HepG2 (cell line): Measurements from ENCODE around the gene C1QTNF12. TPM values are rescaled to one million over a fixed set of nuclear protein-coding genes. Genes with fewer than 3 reads are reported as not detected.

Experiments used
- ATAC-seq: fragments of 200-7000 bp; cut with Tn5 transposase; 3 replicates; pipeline ENCODE4 v1.9.1; 2020; ENCODE audit warnings: mild to moderate bottlenecking, moderate library complexity
- BruUV-seq: library from RNA; stranded (reverse); fragments of 400-500 nt; replicated peaks from 2 replicates; lab custom pipeline; 2021; lab: Mats Ljungman, UMichigan
- CTCF ChIA-PET: fragments of 300-600 bp; formaldehyde crosslinking; extraction: SDS; loops from one replicate; lab custom pipeline; 2021; ENCODE audit warnings: low total read pairs, inconsistent platforms, low intra/inter-chr PET ratio; lab: Yijun Ruan, JAX
- POLR2A ChIA-PET: fragments of 350-600 bp; sonication (Branson Sonifier 250); formaldehyde crosslinking; loops from one replicate; lab custom pipeline; 2020; ENCODE audit warnings: antibody characterized with exemption, inconsistent platforms; lab: Yijun Ruan, JAX
- DNase-seq: peaks from one replicate; pipeline ENCODE4 v3.0.0-alpha.2; 2015; ENCODE audit warnings: low spot score
- FAIRE-seq: peaks from 3 replicates; lab custom pipeline; 2011; peaks lifted over from hg19 to GRCh38; lab: Jason Lieb, UNC
- H2AFZ ChIP-seq: one replicate; pipeline ENCODE4 v1.6.1; 2011; ENCODE audit warnings: low read length, inconsistent platforms
- H3K27ac ChIP-seq: fragments of 300-600 bp; 3 replicates; pipeline ENCODE4 v1.8.0; 2011; ENCODE audit warnings: mixed run types, mild to moderate bottlenecking, mixed read lengths, low read length, inconsistent platforms; ENCODE audit not compliant: insufficient read depth; ENCODE audit errors: extremely low read length
- H3K27me3 ChIP-seq, 2 experiments: fragments of 200-600 bp in 1 of 2; 2 replicates in 1 of 2; 3 replicates in 1 of 2; pipeline versions ENCODE4 v1.6.0 to v1.8.0; 2011; ENCODE audit warnings: low read length in 2 of 2, mild to moderate bottlenecking in 2 of 2, moderate library complexity in 2 of 2, inconsistent platforms in 1 of 2; ENCODE audit not compliant: insufficient read depth in 2 of 2, control insufficient read depth in 1 of 2
- H3K36me3 ChIP-seq, 2 experiments: fragments of 200-600 bp in 1 of 2; replicated peaks in 1 of 2; 2 replicates in 1 of 2; 3 replicates in 1 of 2; pipeline versions ENCODE4 v1.5.1 to v1.8.0; 2011; ENCODE audit warnings: low read length in 2 of 2, inconsistent platforms in 1 of 2; ENCODE audit not compliant: insufficient read depth in 2 of 2, control insufficient read depth in 1 of 2
- H3K4me1 ChIP-seq: 2 replicates; pipeline ENCODE4 v1.5.1; 2012; ENCODE audit warnings: low read length, inconsistent platforms; ENCODE audit not compliant: insufficient read depth
- H3K4me2 ChIP-seq: 2 replicates; pipeline ENCODE4 v1.6.0; 2011; ENCODE audit warnings: low read depth, low read length, inconsistent platforms
- H3K4me3 ChIP-seq, 3 experiments: fragments of 200-600 bp in 1 of 3; sonication (generic), shearing (Covaris generic) in 1 of 3; replicated peaks in 1 of 3; 2 replicates each; pipeline ENCODE4 v1.5.1; 2011 to 2016; ENCODE audit warnings: low read length in 3 of 3, inconsistent platforms in 2 of 3, low read depth in 2 of 3, mild to moderate bottlenecking in 2 of 3, control low read depth in 1 of 3, mixed read lengths in 1 of 3; ENCODE audit not compliant: insufficient read depth in 1 of 3
- H3K79me2 ChIP-seq: one replicate; pipeline ENCODE4 v1.6.1; 2011; ENCODE audit warnings: low read length, inconsistent platforms; ENCODE audit not compliant: insufficient read depth
- H3K9ac ChIP-seq: 2 replicates; pipeline ENCODE4 v1.6.0; 2011; ENCODE audit warnings: mild to moderate bottlenecking, low read depth, low read length, inconsistent platforms; ENCODE audit not compliant: insufficient read depth
- H3K9me3 ChIP-seq: 2 replicates; pipeline ENCODE4 v1.5.1; 2012; ENCODE audit warnings: mild to moderate bottlenecking, low read length
- H4K20me1 ChIP-seq: 2 replicates; pipeline ENCODE4 v1.6.0; 2011; ENCODE audit warnings: inconsistent platforms, mild to moderate bottlenecking, low read length, moderate library complexity; ENCODE audit not compliant: insufficient read depth
- CEBPB ChIP-seq: IDR thresholded peaks from 2 replicates; pipeline ENCODE4 v1.6.1; 2011; ENCODE audit warnings: low read depth, low read length, improper control_type of control experiment, borderline replicate concordance
- RBFOX2 ChIP-seq: fragments of 200-400 bp; formaldehyde crosslinking; IDR thresholded peaks from 2 replicates; pipeline ENCODE4 v1.6.1; 2017; ENCODE audit warnings: low read depth, mild to moderate bottlenecking, low read length
- ZNF598 ChIP-seq: sonication (generic); formaldehyde crosslinking; IDR thresholded peaks from 2 replicates; pipeline ENCODE4 v1.5.1; 2020; ENCODE audit warnings: mild to moderate bottlenecking, missing genetic modification reagents, borderline replicate concordance
- WGBS: methylation state at CpG from one replicate; pipeline ENCODE4 v1.1.6; 2017; ENCODE audit warnings: low lambda C conversion rate; 5-methylcytosine and 5-hydroxymethylcytosine counted together
- in situ Hi-C: cut with HindIII; loops from 2 replicates; pipeline ENCODE4 v1.10.0; 2017; ENCODE audit warnings: low pct_unique_long_range_greater_than_20kb; ENCODE audit not compliant: extremely low pct_ligation_motif_present
- intact Hi-C: fragments of 100-400 bp; cut with micrococcal nuclease; formaldehyde crosslinking; loops from one replicate; pipeline ENCODE4 v1.10.0; 2022; ENCODE audit not compliant: unreplicated experiment
- polyA plus RNA-seq, 8 experiments: library from polyadenylated mRNA; depleted of rRNA in 3 of 8; stranded (reverse) in 7 of 8; unstranded in 1 of 8; fragments of >200 nt; fragmentation: Illumina TruSeq in 4 of 8; extraction: Trizol in 4 of 8; gene quantifications; 2 replicates each; pipeline versions ENCODE4 v1.2.1 to v1.2.3, GENCODE V29; 2011 to 2016; ENCODE audit warnings: low read depth in 4 of 8, missing spikeins in 1 of 8, mixed read lengths in 1 of 8; ENCODE audit not compliant: insufficient read depth in 1 of 8
- total RNA-seq, 5 experiments: library from RNA; depleted of rRNA; stranded (reverse); fragments of >200 nt; fragmentation: Illumina TruSeq; extraction: Trizol; gene quantifications; 2 replicates each; pipeline ENCODE4 v1.2.3, GENCODE V29; 2016; ENCODE audit warnings: low read depth in 1 of 5
- TF ChIP-seq, protein P1 (sequence below): sonication (generic); formaldehyde crosslinking; IDR thresholded peaks from 2 replicates; pipeline ENCODE4 v1.9.0; 2021; ENCODE audit warnings: missing genetic modification reagents, borderline replicate concordance
- TF ChIP-seq, protein P2 (sequence below): sonication (generic); formaldehyde crosslinking; IDR thresholded peaks from 2 replicates; pipeline ENCODE4 v1.4.0; 2020; ENCODE audit warnings: mild to moderate bottlenecking, low read depth, missing genetic modification reagents

C1QTNF12 gene
- total and polyA plus RNA-seq, 2 of the 13 experiments (the other 11 are each of a cell fraction or from before 2014, with no cell fraction given), result 0.18 to 0.64 TPM

- TF ChIP-seq, protein P1, sequence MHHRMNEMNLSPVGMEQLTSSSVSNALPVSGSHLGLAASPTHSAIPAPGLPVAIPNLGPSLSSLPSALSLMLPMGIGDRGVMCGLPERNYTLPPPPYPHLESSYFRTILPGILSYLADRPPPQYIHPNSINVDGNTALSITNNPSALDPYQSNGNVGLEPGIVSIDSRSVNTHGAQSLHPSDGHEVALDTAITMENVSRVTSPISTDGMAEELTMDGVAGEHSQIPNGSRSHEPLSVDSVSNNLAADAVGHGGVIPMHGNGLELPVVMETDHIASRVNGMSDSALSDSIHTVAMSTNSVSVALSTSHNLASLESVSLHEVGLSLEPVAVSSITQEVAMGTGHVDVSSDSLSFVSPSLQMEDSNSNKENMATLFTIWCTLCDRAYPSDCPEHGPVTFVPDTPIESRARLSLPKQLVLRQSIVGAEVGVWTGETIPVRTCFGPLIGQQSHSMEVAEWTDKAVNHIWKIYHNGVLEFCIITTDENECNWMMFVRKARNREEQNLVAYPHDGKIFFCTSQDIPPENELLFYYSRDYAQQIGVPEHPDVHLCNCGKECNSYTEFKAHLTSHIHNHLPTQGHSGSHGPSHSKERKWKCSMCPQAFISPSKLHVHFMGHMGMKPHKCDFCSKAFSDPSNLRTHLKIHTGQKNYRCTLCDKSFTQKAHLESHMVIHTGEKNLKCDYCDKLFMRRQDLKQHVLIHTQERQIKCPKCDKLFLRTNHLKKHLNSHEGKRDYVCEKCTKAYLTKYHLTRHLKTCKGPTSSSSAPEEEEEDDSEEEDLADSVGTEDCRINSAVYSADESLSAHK (CRISPR knock-in tag), result no peak
Observed at GRCh38 chr1:1264026-1264425, 17.5 kb upstream of the C1QTNF12 start (continued).

DNA sequence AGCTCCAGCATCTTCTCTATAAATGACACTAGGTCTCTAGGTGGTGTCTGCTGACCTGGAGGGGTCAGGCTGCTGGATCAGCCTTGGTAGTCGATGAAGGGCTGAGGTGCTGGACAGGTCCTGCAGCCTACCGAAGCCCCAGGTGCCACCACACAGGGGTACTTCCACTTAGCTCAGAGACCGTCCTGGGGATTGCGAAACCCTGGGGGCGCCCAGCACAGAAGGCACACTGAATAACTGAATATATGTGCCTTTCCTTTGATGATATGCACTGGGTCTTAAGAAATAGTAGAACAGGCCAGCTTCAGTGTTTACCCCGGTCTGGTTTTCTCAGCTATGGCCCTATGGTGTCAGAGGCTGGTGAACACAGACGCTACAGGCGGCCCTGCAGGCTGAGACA, 16.2 kb upstream of the C1QTNF12 start:
- no peak overlapping the region for H3K4me2 ChIP-seq
- H3K27ac ChIP-seq, result no peak overlapping the region
- TF ChIP-seq ZNF598 (CRISPR knock-in tag) (no peak), CEBPB (peak; percentile 81)
- no peaks in the 10 kb centered on the region for H3K27me3 ChIP-seq
- no peaks in the 10 kb centered on the region for H3K4me1 ChIP-seq
- intact Hi-C loops (no loop called here), in situ Hi-C loops (no loop called here)
- peaks cover 19 to 65% of the 10 kb centered on the region in 2 experiments for H3K36me3 ChIP-seq
- ChIA-PET CTCF (no interaction called here), POLR2A (no interaction called here)
- no peak for DNase-seq
- H3K9ac ChIP-seq, result no peak overlapping the region
- no peak for FAIRE-seq
- no TSS peak for BruUV-seq
- 97% methylated on average over 3 of the region's 8 CpGs for WGBS
- no peak overlapping the region for H3K4me3 ChIP-seq
- no peaks in the 10 kb centered on the region for H4K20me1 ChIP-seq
- no peaks in the 10 kb centered on the region for H3K79me2 ChIP-seq
- H2AFZ ChIP-seq, result no peak overlapping the region
- ATAC-seq, result no peak
- H3K9me3 ChIP-seq, result no peaks in the 10 kb centered on the region

DNA sequence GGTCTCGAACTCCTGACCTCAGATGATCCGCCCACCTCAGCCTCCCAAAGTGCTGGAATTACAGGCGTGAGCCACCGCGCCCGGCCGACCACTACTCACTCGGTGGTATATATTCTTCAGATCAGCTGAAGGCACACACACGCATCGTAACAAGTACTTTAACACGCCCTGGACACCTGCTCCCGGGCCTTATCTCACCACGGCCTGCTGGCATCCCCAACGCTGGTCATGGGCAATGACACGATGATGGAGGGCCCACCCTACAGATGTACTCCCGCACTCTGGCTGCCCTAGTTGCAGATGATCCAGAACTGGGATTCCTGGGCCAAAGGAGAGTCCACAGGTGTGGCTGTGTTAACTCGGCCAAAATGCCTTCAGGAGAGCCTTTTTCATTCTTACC, 15.5 kb upstream of the C1QTNF12 start:
- DNase-seq (no peak), FAIRE-seq (no peak), ATAC-seq (no peak)
- Histone ChIP-seq H3K4me1 (no peaks in the 10 kb centered on the region), H3K79me2 (no peaks in the 10 kb centered on the region), H3K9me3 (no peaks in the 10 kb centered on the region), H3K27ac (no peak overlapping the region), H3K4me3 (no peak overlapping the region), H3K9ac (no peak overlapping the region), H3K36me3 (peaks cover 18 to 62% of the 10 kb centered on the region in 2 experiments), H3K27me3 (no peaks in the 10 kb centered on the region), H3K4me2 (no peak overlapping the region), H2AFZ (no peak overlapping the region), H4K20me1 (no peaks in the 10 kb centered on the region)
- TF ChIP-seq, protein P2, sequence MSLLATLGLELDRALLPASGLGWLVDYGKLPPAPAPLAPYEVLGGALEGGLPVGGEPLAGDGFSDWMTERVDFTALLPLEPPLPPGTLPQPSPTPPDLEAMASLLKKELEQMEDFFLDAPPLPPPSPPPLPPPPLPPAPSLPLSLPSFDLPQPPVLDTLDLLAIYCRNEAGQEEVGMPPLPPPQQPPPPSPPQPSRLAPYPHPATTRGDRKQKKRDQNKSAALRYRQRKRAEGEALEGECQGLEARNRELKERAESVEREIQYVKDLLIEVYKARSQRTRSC, result no peak
- 0 out of 2 replicates have a peak, but pooled peaks have one; percentile 2 for TF ChIP-seq RBFOX2
- ChIA-PET CTCF (no interaction called here), POLR2A (no interaction called here)
- in situ Hi-C loops (no loop called here), intact Hi-C loops (no loop called here)
- 97% methylated on average over 15 of the region's 17 CpGs for WGBS
- no TSS peak for BruUV-seq
